Measurements from ENCODE around the gene ZBTB38.

ZBTB38 gene

GRCh38 chr3:141401573-141402475, 33.5 kb downstream of the ZBTB38 start:
- FAIRE-seq (no peak), DNase-seq (ENCODE audit: low spot score) (no peak)

- DNase-seq (ENCODE audit: low spot score): no peak
- FAIRE-seq: no peak
Measured at GRCh38 chr3:141402476-141403171, 34.3 kb downstream of the ZBTB38 start.

GRCh38 chr3:141403576-141403975, 35.3 kb downstream of the ZBTB38 start:
- DNase-seq (ENCODE audit: low spot score): no peak
- FAIRE-seq: no peak

GRCh38 chr3:141405025-141405424, 36.7 kb downstream of the ZBTB38 start:
- FAIRE-seq (no peak), DNase-seq (ENCODE audit: low spot score) (no peak)

- no peak for DNase-seq (ENCODE audit: low spot score)
- FAIRE-seq: no peak
Measured at GRCh38 chr3:141405591-141405990, 37.3 kb downstream of the ZBTB38 start.

- FAIRE-seq: no peak
- DNase-seq (ENCODE audit: low spot score): no peak
Measured at GRCh38 chr3:141406265-141406664, 38.0 kb downstream of the ZBTB38 start.

- no peak for DNase-seq (ENCODE audit: low spot score)
- no peak for FAIRE-seq
Measured at GRCh38 chr3:141407047-141407446, 38.7 kb downstream of the ZBTB38 start.

- DNase-seq (ENCODE audit: low spot score) (no peak), FAIRE-seq (no peak)
Measured at GRCh38 chr3:141407825-141408224, 39.5 kb downstream of the ZBTB38 start.

GRCh38 chr3:141408596-141408995, 40.3 kb downstream of the ZBTB38 start:
- FAIRE-seq: no peak
- DNase-seq (ENCODE audit: low spot score): no peak

- FAIRE-seq: no peak
Measured at GRCh38 chr3:141409940-141410241, 41.6 kb downstream of the ZBTB38 start.

GRCh38 chr3:141410408-141410807, 42.1 kb downstream of the ZBTB38 start:
- no peak for DNase-seq (ENCODE audit: low spot score)
- no peak for FAIRE-seq

More at GRCh38 chr3:141409940-141410241, 41.6 kb downstream of the ZBTB38 start:
- no peak for DNase-seq (ENCODE audit: low spot score)

GRCh38 chr3:141410846-141411245, 42.5 kb downstream of the ZBTB38 start:
- no peak for DNase-seq (ENCODE audit: low spot score)
- no peak for FAIRE-seq

- DNase-seq (ENCODE audit: low spot score): no peak
- no peak for FAIRE-seq
Measured at GRCh38 chr3:141411251-141411771, 43.0 kb downstream of the ZBTB38 start.

GRCh38 chr3:141412087-141412935, 44.0 kb downstream of the ZBTB38 start:
- DNase-seq (ENCODE audit: low spot score): no peak
- no peak for FAIRE-seq

GRCh38 chr3:141412936-141413354, 44.6 kb downstream of the ZBTB38 start:
- DNase-seq (ENCODE audit: low spot score): no peak
- no peak for FAIRE-seq

GRCh38 chr3:141413391-141413790, 45.1 kb downstream of the ZBTB38 start:
- FAIRE-seq (no peak), DNase-seq (ENCODE audit: low spot score) (no peak)

GRCh38 chr3:141413801-141414689, 45.7 kb downstream of the ZBTB38 start:
- FAIRE-seq (no peak), DNase-seq (ENCODE audit: low spot score) (no peak)

GRCh38 chr3:141414800-141415462, 46.6 kb downstream of the ZBTB38 start:
- FAIRE-seq (no peak), DNase-seq (ENCODE audit: low spot score) (no peak)

GRCh38 chr3:141415953-141416352, 47.6 kb downstream of the ZBTB38 start:
- DNase-seq (ENCODE audit: low spot score): no peak
- no peak for FAIRE-seq
